Measurements from ENCODE around the gene CACNG5.

Gene CACNG5

GRCh38 chr17:66834919-66835454, at the start of gene CACNG5:
CACNG5 (plus strand) TSS chr17:66835117; CDS start chr17:66877333, 42,216 bp downstream.
- no peak for DNase-seq (ENCODE audit: low read depth in 2 of 2)

- DNase-seq (ENCODE audit: low read depth in 2 of 2) = no peak
Measured at GRCh38 chr17:66786107-66786506, 48.8 kb upstream of the CACNG5 start.

GRCh38 chr17:66787914-66788313, 47.0 kb upstream of the CACNG5 start:
- no peak for DNase-seq (ENCODE audit: low read depth in 2 of 2)

GRCh38 chr17:66789093-66789492, 45.8 kb upstream of the CACNG5 start:
- no peak for DNase-seq (ENCODE audit: low read depth in 2 of 2)

DNA sequence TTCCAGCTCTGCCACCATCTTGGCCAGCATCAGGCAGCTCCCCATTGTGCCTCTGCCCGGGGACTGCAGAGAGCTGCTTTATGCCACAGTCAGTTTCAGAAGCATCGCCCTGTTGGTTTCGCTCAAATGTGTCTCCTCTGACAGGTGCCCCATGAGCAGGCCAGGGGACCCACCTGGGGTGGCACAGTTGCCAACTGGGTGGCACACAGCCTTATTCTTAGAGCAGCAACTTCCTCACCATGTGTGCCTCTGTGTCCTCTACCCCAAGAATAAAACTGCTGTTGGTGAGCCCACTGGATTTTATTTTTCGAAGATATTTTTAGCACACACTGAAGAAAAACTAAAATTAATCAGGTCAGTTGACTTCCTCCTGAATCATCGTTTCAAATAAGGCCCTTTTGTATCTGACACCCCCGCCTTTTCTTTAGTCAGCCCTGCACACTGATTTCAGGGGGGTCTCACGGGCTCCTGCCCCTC, 44.9 kb upstream of the CACNG5 start:
- no peak for DNase-seq (ENCODE audit: low read depth in 2 of 2)

DNA sequence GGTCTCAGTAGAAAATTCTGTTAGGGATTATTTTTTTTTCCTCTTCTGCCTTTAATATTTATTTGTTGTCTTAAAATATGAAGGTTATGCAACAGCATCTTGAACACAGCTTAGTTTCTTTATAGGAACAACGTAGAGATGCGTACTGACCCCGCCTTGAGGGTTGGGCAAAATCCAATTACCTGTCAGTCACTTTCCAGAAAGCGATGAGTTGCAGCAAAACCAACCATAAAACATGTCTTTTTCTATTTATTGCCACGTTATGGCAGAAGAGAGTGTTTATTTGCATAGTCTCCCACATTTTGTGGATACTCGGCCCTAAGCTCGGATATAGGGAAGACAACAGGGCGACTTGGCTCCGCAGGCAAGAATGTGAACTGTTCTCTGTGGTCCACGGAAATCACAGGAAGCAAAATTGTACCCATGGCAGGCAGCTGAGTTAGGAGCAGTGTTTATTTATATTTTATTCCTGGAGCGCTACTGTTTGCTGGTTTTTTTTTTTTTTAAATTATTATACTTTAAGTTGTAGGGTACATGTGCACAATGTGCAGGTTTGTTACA, 44.3 kb upstream of the CACNG5 start:
- no peak for DNase-seq (ENCODE audit: low read depth in 2 of 2)

GRCh38 chr17:66791347-66791746, 43.6 kb upstream of the CACNG5 start:
- no peak for DNase-seq (ENCODE audit: low read depth in 2 of 2)

DNA sequence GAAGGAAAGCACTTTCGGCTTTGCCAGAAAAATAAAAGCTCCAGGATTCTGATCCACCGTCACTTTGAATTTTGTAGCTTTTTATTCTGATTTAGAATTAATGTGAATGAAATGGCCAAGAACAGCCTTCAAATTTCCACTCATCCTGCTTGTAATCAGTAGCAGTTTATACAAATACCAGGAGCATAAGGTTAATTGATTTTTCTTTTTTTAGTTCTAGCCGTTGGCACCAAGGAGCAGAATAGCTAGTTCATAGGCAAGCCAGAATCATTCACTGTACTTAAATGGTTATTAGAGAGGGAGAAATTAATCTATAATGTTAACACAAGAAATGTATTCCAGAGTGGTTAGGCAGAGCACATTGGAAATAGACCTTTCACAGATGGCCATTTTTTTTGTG, 41.1 kb upstream of the CACNG5 start:
- no peak for DNase-seq (ENCODE audit: low read depth in 2 of 2)

DNA sequence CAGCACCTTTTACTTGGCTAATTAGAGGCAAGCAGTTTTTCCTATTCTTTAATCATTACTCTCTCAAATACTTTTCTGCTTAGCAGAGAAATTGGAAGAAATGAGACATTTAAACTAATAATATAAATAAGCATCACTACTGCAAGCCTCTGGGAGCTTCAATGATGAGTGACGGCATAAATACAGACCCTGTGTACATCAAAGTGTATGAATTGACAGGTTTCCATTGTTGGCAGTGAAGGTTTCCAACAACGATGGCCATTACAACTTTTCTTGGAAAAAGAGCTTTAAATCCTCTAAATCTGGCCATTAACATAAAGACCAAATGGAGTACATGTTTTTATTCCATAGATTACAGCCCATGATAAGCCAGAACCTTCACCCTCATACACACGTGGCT, 39.4 kb upstream of the CACNG5 start:
- no peak for DNase-seq (ENCODE audit: low read depth in 2 of 2)

- no peak for DNase-seq (ENCODE audit: low read depth in 2 of 2)
Measured at GRCh38 chr17:66799849-66800537, 34.9 kb upstream of the CACNG5 start.

DNA sequence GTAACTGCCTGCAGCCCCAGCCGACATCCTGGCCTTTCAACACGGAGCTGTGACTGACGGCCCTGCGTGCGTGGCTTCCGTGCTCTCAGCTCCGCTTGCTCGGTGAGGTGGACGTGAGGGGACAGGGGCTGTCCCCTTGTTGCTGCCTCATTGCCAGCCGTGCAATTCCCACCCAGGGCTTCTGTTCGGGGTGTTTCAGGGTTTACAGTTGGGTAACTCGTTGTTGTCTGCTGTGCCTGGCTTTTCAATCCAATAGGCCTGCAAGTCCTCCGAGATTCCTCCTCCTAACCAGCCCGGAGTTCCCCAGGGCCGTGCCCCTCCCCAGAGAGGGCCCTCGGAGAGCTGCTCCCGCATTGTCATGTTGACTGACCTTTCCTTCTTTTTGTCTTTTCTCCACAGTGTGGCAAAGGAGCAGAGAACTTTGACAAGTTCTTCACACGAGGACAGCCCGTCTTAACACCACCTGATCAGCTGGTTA, 31.4 kb upstream of the CACNG5 start:
- no peak for DNase-seq (ENCODE audit: low read depth in 2 of 2)

- no peak for DNase-seq (ENCODE audit: low read depth in 2 of 2)
Measured at GRCh38 chr17:66805567-66805966, 29.4 kb upstream of the CACNG5 start.

GRCh38 chr17:66807182-66807581, 27.7 kb upstream of the CACNG5 start:
- DNase-seq (ENCODE audit: low read depth in 2 of 2) = no peak

DNA sequence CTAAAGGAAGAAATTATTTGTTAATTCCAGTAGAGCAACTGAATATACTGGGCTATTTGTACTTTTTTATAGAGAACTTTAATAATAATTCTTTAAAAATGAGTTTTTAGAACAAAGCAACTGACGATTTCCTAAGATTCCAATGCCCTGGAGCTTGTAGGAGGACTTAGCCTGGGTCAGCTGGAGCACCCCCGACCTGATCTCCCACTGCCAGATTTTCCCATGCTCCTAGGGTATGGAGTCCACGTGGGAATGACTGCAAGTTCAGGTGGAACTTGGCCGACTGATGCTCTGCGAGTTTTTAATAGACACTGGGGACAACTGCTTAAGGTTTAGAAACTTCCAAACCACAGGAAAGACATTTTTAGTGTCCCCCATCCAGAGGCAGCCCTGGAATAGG, 25.5 kb upstream of the CACNG5 start:
- DNase-seq (ENCODE audit: low read depth in 2 of 2) = no peak

- DNase-seq (ENCODE audit: low read depth in 2 of 2) = no peak
Measured at GRCh38 chr17:66810951-66811682, 23.8 kb upstream of the CACNG5 start.

DNA sequence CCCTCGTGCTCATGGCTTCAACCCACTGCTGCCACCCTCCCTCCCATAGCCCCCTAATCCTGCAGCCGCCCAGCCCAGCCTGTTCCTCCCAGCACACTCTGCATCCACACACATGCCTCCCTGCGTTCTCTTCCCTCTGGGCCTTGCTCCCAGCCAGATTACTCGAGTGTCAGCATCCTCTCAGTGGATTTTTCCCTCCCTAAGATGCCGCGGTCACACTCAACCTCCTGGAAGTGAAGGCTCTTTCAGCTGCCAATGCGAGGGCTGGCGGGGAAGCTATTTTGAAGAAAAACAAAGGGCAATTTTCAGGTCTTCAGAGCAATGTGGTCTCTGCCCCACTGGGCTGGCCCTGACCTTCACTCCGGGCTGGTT, 23.2 kb upstream of the CACNG5 start:
- DNase-seq (ENCODE audit: low read depth in 2 of 2) = no peak

- DNase-seq (ENCODE audit: low read depth in 2 of 2) = no peak
Measured at GRCh38 chr17:66812571-66812970, 22.3 kb upstream of the CACNG5 start.

DNA sequence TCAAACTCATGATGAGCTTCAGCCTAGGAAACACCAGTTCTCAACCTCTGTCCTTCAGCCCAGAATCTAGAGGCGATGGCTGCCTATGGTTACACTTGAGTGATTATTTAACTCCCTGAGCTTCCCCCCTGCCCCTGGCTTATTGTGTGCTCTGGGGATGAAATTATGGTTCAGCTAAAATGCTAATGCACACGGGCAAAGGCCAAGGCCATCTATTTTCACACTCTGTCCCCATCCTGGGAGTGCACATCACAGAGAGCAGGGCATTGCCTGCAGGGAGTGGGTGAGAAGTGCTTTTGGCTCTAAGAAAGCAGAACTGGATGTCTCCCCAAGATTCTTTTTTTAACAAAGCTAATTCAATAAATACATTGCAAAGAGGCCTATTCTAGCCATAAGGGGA, 21.6 kb upstream of the CACNG5 start:
- no peak for DNase-seq (ENCODE audit: low read depth in 2 of 2)

DNA sequence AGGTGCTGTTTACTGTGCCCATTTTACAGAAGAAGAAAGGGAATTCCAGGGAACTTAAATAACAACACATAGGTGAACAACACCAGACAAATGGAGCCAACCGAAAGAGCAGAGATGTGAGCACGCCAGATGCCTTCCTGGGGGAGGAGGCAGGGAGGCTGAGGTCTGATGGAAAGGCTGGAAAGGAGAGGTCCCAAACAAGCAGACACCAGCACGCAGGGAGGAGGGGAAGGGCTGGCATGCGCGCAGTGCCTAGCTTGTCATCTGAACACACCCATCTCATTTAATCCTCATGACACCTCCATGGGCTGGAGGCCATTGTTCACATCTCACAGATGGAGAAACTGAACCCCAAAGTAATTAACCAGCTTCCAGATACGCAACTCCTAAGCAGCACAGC, 20.9 kb upstream of the CACNG5 start:
- DNase-seq (ENCODE audit: low read depth in 2 of 2) = no peak

- DNase-seq (ENCODE audit: low read depth in 2 of 2) = no peak
Measured at GRCh38 chr17:66814570-66814969, 20.3 kb upstream of the CACNG5 start.

DNA sequence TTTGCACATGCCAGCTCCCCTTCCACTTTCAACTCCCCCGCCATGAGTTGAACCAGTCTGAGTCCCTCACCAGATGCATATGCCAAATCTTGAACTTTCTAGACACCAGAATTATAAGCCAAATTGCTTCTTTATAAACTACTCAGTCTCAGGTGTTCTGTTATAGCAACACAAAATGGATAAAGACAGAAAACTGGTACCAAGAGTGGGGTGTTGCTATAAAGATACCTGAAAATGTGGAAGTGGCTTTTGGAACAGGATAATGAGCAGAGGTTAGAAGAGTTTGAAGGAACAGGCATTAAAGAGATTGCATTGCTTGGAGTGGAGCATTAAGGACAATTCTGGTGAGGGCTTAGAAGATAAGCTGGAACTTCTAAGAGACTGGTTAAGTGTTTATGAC, 17.2 kb upstream of the CACNG5 start:
- no peak for DNase-seq (ENCODE audit: low read depth in 2 of 2)

GRCh38 chr17:66819466-66819865, 15.5 kb upstream of the CACNG5 start:
- DNase-seq (ENCODE audit: low read depth in 2 of 2) = no peak

- no peak for DNase-seq (ENCODE audit: low read depth in 2 of 2)
Measured at GRCh38 chr17:66822009-66822408, 12.9 kb upstream of the CACNG5 start.
